Esophagus muscularis mucosa (tissue), 4 donors: Measurements from ENCODE around the gene KATNA1.

Experiments used
- EP300 ChIP-seq: sonication (generic); formaldehyde crosslinking; IDR thresholded peaks from one replicate; pipeline ENCODE4 v1.6.1; 2017; ENCODE audit warnings: antibody characterized with exemption
- POLR2A ChIP-seq: fragments of 450-650 bp; IDR thresholded peaks from one replicate; pipeline ENCODE4 v1.6.1; 2017; ENCODE audit warnings: antibody characterized with exemption, moderate library complexity, mild to moderate bottlenecking, low read depth
- POLR2AphosphoS5 ChIP-seq, 2 donors: sonication (generic); formaldehyde crosslinking; IDR thresholded peaks; one replicate each; pipeline ENCODE4 v1.6.1; 2017; ENCODE audit warnings: antibody characterized with exemption in 2 of 2
- TF ChIP-seq, protein P1 (sequence below), 3 experiments: fragments of 200-600 bp in 2 of 3; fragments of 450-650 bp in 1 of 3; sonication (generic) in 2 of 3; IDR thresholded peaks; one replicate each; pipeline ENCODE4 v1.5.1; 2017 to 2019; ENCODE audit warnings: antibody characterized with exemption in 3 of 3, mild to moderate bottlenecking in 2 of 3, moderate library complexity in 1 of 3

DNA sequence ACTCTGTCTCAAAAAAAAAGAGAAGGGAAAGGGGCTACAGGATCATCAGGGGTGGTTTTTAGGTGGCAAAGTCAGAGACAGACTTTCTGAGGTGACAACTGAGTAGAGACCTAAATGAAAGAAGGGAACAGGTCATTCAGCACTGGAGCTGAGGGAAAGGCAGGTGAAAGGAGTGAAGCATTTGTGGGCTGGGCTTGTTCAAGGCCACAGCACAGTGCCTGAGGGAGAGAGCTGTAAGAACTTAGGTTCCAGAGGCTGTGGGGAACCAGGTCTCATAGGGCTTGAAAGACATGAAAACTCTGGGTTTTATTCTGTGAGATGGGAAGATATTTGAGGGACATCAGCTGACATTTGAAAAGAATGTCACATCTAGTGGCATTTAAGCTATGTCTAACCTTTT, 20.8 kb downstream of the KATNA1 start:
- TF ChIP-seq EP300 (no peak), POLR2AphosphoS5 (IDR thresholded peaks at IDR 0.05) (no peak), POLR2A (no peak)
- TF ChIP-seq, protein P1, sequence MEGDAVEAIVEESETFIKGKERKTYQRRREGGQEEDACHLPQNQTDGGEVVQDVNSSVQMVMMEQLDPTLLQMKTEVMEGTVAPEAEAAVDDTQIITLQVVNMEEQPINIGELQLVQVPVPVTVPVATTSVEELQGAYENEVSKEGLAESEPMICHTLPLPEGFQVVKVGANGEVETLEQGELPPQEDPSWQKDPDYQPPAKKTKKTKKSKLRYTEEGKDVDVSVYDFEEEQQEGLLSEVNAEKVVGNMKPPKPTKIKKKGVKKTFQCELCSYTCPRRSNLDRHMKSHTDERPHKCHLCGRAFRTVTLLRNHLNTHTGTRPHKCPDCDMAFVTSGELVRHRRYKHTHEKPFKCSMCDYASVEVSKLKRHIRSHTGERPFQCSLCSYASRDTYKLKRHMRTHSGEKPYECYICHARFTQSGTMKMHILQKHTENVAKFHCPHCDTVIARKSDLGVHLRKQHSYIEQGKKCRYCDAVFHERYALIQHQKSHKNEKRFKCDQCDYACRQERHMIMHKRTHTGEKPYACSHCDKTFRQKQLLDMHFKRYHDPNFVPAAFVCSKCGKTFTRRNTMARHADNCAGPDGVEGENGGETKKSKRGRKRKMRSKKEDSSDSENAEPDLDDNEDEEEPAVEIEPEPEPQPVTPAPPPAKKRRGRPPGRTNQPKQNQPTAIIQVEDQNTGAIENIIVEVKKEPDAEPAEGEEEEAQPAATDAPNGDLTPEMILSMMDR (IDR thresholded peaks at IDR 0.05), result no peak
